HEK293 (cell line): ENCODE results near the gene FSTL5.

Experiments
- CTCF ChIA-PET: fragments of 350-600 bp; formaldehyde crosslinking; extraction: SDS; loops from one replicate; lab custom pipeline; 2021; ENCODE audit warnings: antibody characterized with exemption; lab: Yijun Ruan, JAX
- POLR2A ChIA-PET: fragments of 300-600 bp; formaldehyde crosslinking; extraction: SDS; loops from one replicate; lab custom pipeline; 2020; ENCODE audit warnings: antibody characterized with exemption, inconsistent platforms; lab: Yijun Ruan, JAX
- H3K27ac ChIP-seq: fragments of 200-500 bp; sonication (Bioruptor generic); 2 replicates; pipeline ENCODE4 v1.5.1; 2014; ENCODE audit warnings: low read depth, low read length, control low read depth, inconsistent platforms; ENCODE audit errors: extremely low read depth
- H3K36me3 ChIP-seq, 2 experiments: fragments of 200-500 bp in 1 of 2; sonication (Bioruptor generic) in 1 of 2; 1 replicate in 1 of 2; 2 replicates in 1 of 2; pipeline ENCODE4 v1.5.1; 2014 to 2017; ENCODE audit warnings: inconsistent platforms in 2 of 2, low read length in 2 of 2; ENCODE audit not compliant: control insufficient read depth in 2 of 2, insufficient read depth in 1 of 2
- H3K4me1 ChIP-seq: fragments of 200-500 bp; sonication (Bioruptor generic); 2 replicates; pipeline ENCODE4 v1.5.1; 2014; ENCODE audit warnings: mild to moderate bottlenecking, low read length, inconsistent platforms; ENCODE audit not compliant: control insufficient read depth, insufficient read depth
- H3K4me3 ChIP-seq: 2 replicates; pipeline ENCODE4 v1.5.1; 2011; ENCODE audit warnings: low read depth, mild to moderate bottlenecking, control low read depth, low read length, moderate library complexity
- H3K9me3 ChIP-seq: fragments of 200-500 bp; sonication (Bioruptor generic); 2 replicates; pipeline ENCODE4 v1.5.1; 2014; ENCODE audit warnings: low read depth, low read length, inconsistent platforms; ENCODE audit not compliant: control insufficient read depth, insufficient read depth
- PRDM1 ChIP-seq: fragments of 450-650 bp; formaldehyde crosslinking; IDR thresholded peaks from 2 replicates; pipeline ENCODE4; 2016; ENCODE audit warnings: missing biosample characterization, missing genetic modification characterization
- SCRT1 ChIP-seq: fragments of 450-650 bp; formaldehyde crosslinking; IDR thresholded peaks from 2 replicates; pipeline ENCODE4 v1.5.1; 2016; ENCODE audit warnings: missing biosample characterization, missing genetic modification characterization, borderline replicate concordance
- ZBTB20 ChIP-seq: fragments of 450-650 bp; formaldehyde crosslinking; IDR thresholded peaks from 2 replicates; pipeline ENCODE4 v1.5.1; 2016; ENCODE audit warnings: missing biosample characterization, missing genetic modification characterization
- ZNF2 ChIP-seq: fragments of 450-650 bp; formaldehyde crosslinking; IDR thresholded peaks from 2 replicates; pipeline ENCODE4 v1.5.1; 2016; ENCODE audit warnings: missing biosample characterization, missing genetic modification characterization
- ZNF274 ChIP-seq, 2 experiments: fragments of 200-500 bp in 1 of 2; fragments of 450-650 bp in 1 of 2; sonication (Bioruptor generic) in 1 of 2; formaldehyde crosslinking in 1 of 2; IDR thresholded peaks; 2 replicates each; pipeline versions ENCODE4 v1.5.1 to v1.6.1; 2014 to 2016; ENCODE audit warnings: borderline replicate concordance in 1 of 2, inconsistent platforms in 1 of 2, low read length in 1 of 2, missing biosample characterization in 1 of 2, missing genetic modification characterization in 1 of 2
- ZNF280D ChIP-seq: fragments of 450-650 bp; formaldehyde crosslinking; IDR thresholded peaks from 2 replicates; pipeline ENCODE4 v1.5.1; 2016; ENCODE audit warnings: missing biosample characterization, missing genetic modification characterization
- ZNF341 ChIP-seq: fragments of 450-650 bp; formaldehyde crosslinking; IDR thresholded peaks from 2 replicates; pipeline ENCODE4; 2016; ENCODE audit warnings: low read depth, missing biosample characterization, missing genetic modification characterization
- ZNF433 ChIP-seq: fragments of 450-650 bp; formaldehyde crosslinking; IDR thresholded peaks from 2 replicates; pipeline ENCODE4 v1.5.1; 2016; ENCODE audit warnings: missing biosample characterization, missing genetic modification characterization, low read depth
- ZNF571 ChIP-seq: fragments of 450-650 bp; formaldehyde crosslinking; IDR thresholded peaks from 2 replicates; pipeline ENCODE4 v1.5.0; 2017; ENCODE audit warnings: missing biosample characterization, missing genetic modification characterization
- ZNF580 ChIP-seq: fragments of 450-650 bp; formaldehyde crosslinking; IDR thresholded peaks from 2 replicates; pipeline ENCODE4 v1.5.1; 2016; ENCODE audit warnings: missing biosample characterization, missing genetic modification characterization
- ZNF654 ChIP-seq: fragments of 450-650 bp; formaldehyde crosslinking; IDR thresholded peaks from 2 replicates; pipeline ENCODE4 v1.5.1; 2016; ENCODE audit warnings: low read depth, missing biosample characterization, missing genetic modification characterization
- ZNF747 ChIP-seq: fragments of 450-650 bp; formaldehyde crosslinking; IDR thresholded peaks from 2 replicates; pipeline ENCODE4 v1.5.1; 2016; ENCODE audit warnings: missing biosample characterization, missing genetic modification characterization
- ZNF791 ChIP-seq: fragments of 450-650 bp; formaldehyde crosslinking; IDR thresholded peaks from 2 replicates; pipeline ENCODE4 v1.5.1; 2016; ENCODE audit warnings: missing biosample characterization, missing genetic modification characterization
- ZNF830 ChIP-seq: fragments of 450-650 bp; IDR thresholded peaks from 2 replicates; pipeline ENCODE4 v1.5.0; 2018; ENCODE audit warnings: missing biosample characterization, missing genetic modification characterization, low read depth, mild to moderate bottlenecking, moderate library complexity
- TF ChIP-seq, protein P1 (sequence below): fragments of 450-650 bp; formaldehyde crosslinking; IDR thresholded peaks from 2 replicates; pipeline ENCODE4 v1.5.1; 2016; ENCODE audit warnings: missing biosample characterization, missing genetic modification characterization, low read depth
- TF ChIP-seq, protein P2 (sequence below): fragments of 450-650 bp; formaldehyde crosslinking; IDR thresholded peaks from 2 replicates; pipeline ENCODE4 v1.5.1; 2016; ENCODE audit warnings: missing biosample characterization, missing genetic modification characterization

The FSTL5 gene

DNA sequence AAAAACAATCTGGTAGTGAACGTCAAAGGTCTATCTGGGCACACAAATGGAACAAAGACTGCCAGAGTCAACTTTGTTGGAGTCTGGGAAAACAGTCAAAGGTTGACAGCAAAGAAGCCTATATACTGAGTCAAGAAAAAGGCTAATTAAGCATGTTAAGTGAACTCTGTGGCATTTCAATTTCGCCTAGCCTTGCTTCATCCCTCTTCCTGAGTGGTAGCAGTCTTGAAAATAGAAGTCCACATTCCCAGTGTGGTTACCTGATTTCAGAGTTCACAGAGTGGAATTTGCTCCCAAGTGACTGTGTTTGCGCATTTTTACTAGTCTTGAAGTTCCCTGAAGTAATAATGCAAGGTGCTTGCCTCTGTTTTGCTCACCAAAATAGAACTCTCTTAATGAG, 760.0 kb downstream of the FSTL5 start (continued):
- TF ChIP-seq ZNF433 (tag by site-specific recombination), result no peak

DNA sequence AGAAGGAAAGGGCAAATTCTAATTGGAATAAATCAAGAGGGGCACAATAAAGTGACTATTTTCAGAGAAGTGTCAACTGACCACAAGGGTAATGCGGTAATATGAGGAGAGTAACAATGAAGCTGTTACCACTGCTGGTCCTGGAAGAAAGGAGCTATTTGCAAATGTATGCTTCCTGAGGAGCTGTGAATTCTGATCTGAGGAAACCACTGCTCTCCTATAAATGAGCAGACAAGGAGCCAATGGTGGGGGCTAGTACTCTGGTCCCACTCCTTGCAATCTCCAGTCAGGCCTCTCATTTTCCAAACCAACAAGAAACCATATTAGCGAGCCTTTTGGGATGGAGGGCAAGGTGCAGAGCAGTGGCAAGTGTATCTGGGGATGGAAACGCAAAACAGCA, 770.2 kb downstream of the FSTL5 start:
- Histone ChIP-seq H3K9me3 (no peaks in the 10 kb centered on the region), H3K4me3 (no peak overlapping the region), H3K4me1 (no peaks in the 10 kb centered on the region), H3K27ac (no peak overlapping the region), H3K36me3 (no peaks in the 10 kb centered on the region)
- POLR2A ChIA-PET, result no interaction called here
- CTCF ChIA-PET, result no interaction called here
- TF ChIP-seq ZNF280D, result no peak
- TF ChIP-seq, protein P1, sequence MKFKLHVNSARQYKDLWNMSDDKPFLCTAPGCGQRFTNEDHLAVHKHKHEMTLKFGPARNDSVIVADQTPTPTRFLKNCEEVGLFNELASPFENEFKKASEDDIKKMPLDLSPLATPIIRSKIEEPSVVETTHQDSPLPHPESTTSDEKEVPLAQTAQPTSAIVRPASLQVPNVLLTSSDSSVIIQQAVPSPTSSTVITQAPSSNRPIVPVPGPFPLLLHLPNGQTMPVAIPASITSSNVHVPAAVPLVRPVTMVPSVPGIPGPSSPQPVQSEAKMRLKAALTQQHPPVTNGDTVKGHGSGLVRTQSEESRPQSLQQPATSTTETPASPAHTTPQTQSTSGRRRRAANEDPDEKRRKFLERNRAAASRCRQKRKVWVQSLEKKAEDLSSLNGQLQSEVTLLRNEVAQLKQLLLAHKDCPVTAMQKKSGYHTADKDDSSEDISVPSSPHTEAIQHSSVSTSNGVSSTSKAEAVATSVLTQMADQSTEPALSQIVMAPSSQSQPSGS (tag by site-specific recombination), result no peak
- no peak for TF ChIP-seq ZNF341
- TF ChIP-seq ZNF747 (tag by site-specific recombination), result no peak
- no peak for TF ChIP-seq ZNF654
- TF ChIP-seq ZNF830 (tag by site-specific recombination), result no peak
- TF ChIP-seq PRDM1, result no peak
- TF ChIP-seq ZNF580 (tag by site-specific recombination), result no peak
- no peak for TF ChIP-seq ZNF571 (tag by site-specific recombination)
- no peak for TF ChIP-seq ZBTB20 (tag by site-specific recombination)

- Histone ChIP-seq H3K4me1 (no peaks in the 10 kb centered on the region), H3K9me3 (no peaks in the 10 kb centered on the region), H3K36me3 (no peaks in the 10 kb centered on the region), H3K27ac (no peak overlapping the region), H3K4me3 (no peak overlapping the region)
- ChIA-PET CTCF (no interaction called here), POLR2A (no interaction called here)
- no peak for TF ChIP-seq ZNF274 (IDR thresholded peaks at IDR 0.05; ENCODE audit: low read length)
- TF ChIP-seq ZNF274 (tag by site-specific recombination; IDR thresholded peaks at IDR 0.05; ENCODE audit: borderline replicate concordance), result no peak
- no peak for TF ChIP-seq ZNF791 (tag by site-specific recombination)
- TF ChIP-seq ZNF280D, result no peak
- TF ChIP-seq ZNF2 (tag by site-specific recombination), result no peak
- no peak for TF ChIP-seq SCRT1 (tag by site-specific recombination)
- TF ChIP-seq, protein P2, sequence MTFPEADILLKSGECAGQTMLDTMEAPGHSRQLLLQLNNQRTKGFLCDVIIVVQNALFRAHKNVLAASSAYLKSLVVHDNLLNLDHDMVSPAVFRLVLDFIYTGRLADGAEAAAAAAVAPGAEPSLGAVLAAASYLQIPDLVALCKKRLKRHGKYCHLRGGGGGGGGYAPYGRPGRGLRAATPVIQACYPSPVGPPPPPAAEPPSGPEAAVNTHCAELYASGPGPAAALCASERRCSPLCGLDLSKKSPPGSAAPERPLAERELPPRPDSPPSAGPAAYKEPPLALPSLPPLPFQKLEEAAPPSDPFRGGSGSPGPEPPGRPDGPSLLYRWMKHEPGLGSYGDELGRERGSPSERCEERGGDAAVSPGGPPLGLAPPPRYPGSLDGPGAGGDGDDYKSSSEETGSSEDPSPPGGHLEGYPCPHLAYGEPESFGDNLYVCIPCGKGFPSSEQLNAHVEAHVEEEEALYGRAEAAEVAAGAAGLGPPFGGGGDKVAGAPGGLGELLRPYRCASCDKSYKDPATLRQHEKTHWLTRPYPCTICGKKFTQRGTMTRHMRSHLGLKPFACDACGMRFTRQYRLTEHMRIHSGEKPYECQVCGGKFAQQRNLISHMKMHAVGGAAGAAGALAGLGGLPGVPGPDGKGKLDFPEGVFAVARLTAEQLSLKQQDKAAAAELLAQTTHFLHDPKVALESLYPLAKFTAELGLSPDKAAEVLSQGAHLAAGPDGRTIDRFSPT (tag by site-specific recombination), result no peak
- TF ChIP-seq, all 188 proteins: peak for 0
Measured at GRCh38 chr4:161382655-161383054, 781.1 kb downstream of the FSTL5 start.
